HG03460 (cell line): ENCODE data around the gene BTG4.

Source experiments
- ATAC-seq: cut with Tn5 transposase; IDR thresholded peaks from one replicate; pipeline ENCODE4 v1.9.1; 2021; ENCODE audit not compliant: unreplicated experiment

The BTG4 gene

GRCh38 chr11:111512296-111513239 lies at the start of gene BTG4:
BTG4 (minus strand) TSS chr11:111512386; CDS start chr11:111498776, 13,610 bp downstream.
- ATAC-seq = no peak

GRCh38 chr11:111561791-111562325 lies 49.7 kb upstream of the BTG4 start:
- ATAC-seq = no peak

- no peak for ATAC-seq
Measured at GRCh38 chr11:111561306-111561705, 49.1 kb upstream of the BTG4 start.

GRCh38 chr11:111560800-111561199 lies 48.6 kb upstream of the BTG4 start:
- no peak for ATAC-seq

GRCh38 chr11:111559800-111560464 lies 47.7 kb upstream of the BTG4 start:
- ATAC-seq = no peak

GRCh38 chr11:111557425-111558111 lies 45.4 kb upstream of the BTG4 start:
- ATAC-seq = no peak

GRCh38 chr11:111555255-111555654 lies 43.1 kb upstream of the BTG4 start:
- ATAC-seq = no peak

- no peak for ATAC-seq
Measured at GRCh38 chr11:111554532-111554931, 42.3 kb upstream of the BTG4 start.

- no peak for ATAC-seq
Measured at GRCh38 chr11:111550258-111550657, 38.1 kb upstream of the BTG4 start.

GRCh38 chr11:111549869-111550203 lies 37.6 kb upstream of the BTG4 start:
- ATAC-seq = no peak

GRCh38 chr11:111549196-111549868 lies 37.1 kb upstream of the BTG4 start:
- ATAC-seq = no peak

GRCh38 chr11:111548525-111548924 lies 36.3 kb upstream of the BTG4 start:
- ATAC-seq = no peak

GRCh38 chr11:111542606-111543275 lies 30.6 kb upstream of the BTG4 start:
- ATAC-seq = no peak

GRCh38 chr11:111541254-111542061 lies 29.3 kb upstream of the BTG4 start:
- ATAC-seq = no peak

- no peak for ATAC-seq
Measured at GRCh38 chr11:111540937-111541253, 28.7 kb upstream of the BTG4 start.

- ATAC-seq = no peak
Measured at GRCh38 chr11:111540114-111540936, 28.1 kb upstream of the BTG4 start, which contains the start of gene LAYN. LAYN (plus strand) TSS chr11:111540720; CDS start chr11:111540844, 124 bp downstream.

GRCh38 chr11:111539426-111540113 lies 27.4 kb upstream of the BTG4 start:
- ATAC-seq = no peak
